ENCODE measurements around the gene SLC6A11. TPM values are rescaled to one million over a fixed set of nuclear protein-coding genes. Genes with fewer than 3 reads are reported as not detected.

The SLC6A11 gene
- total RNA-seq, 4 donors from 2014 or later: 6.2 to 13.4 (median 9.5) TPM

GRCh38 chr3:10985181-10985580, 169.2 kb downstream of the SLC6A11 start:
- no peaks in the 10 kb centered on the region for H3K36me3 ChIP-seq
- H3K9me3 ChIP-seq: no peaks in the 10 kb centered on the region
- H3K27me3 ChIP-seq: peaks cover 0 to 55% (median 0%) of the 10 kb centered on the region in 4 donors
- no peak overlapping the region for H3K27ac ChIP-seq
- WGBS, 2 donors: 39 to 72% methylated on average over 1 of the region's 1 CpG
- no peak for DNase-seq
- H3K4me1 ChIP-seq: peaks cover 7 to 25% (median 14%) of the 10 kb centered on the region in 3 donors
- no peak overlapping the region for H3K4me3 ChIP-seq
- TF ChIP-seq CTCF (IDR thresholded peaks at IDR 0.05): no peak
- no peak for TF ChIP-seq POLR2A (IDR thresholded peaks at IDR 0.05)
- intact Hi-C loops (cut with DNase I): no loop called here

- Histone ChIP-seq H3K36me3 (no peaks in the 10 kb centered on the region), H3K27me3 (peaks cover 0 to 55% (median 0%) of the 10 kb centered on the region in 4 donors), H3K9me3 (no peaks in the 10 kb centered on the region), H3K27ac (no peak overlapping the region), H3K4me1 (peaks cover 7 to 26% (median 14%) of the 10 kb centered on the region in 3 donors), H3K4me3 (no peak overlapping the region)
- 83 to 92% methylated on average over 2 to 4 of the region's 5 CpGs for WGBS, 2 donors
- no peak for DNase-seq
- intact Hi-C loops (cut with DNase I): no loop called here
- TF ChIP-seq CTCF (IDR thresholded peaks at IDR 0.05) (no peak), POLR2A (IDR thresholded peaks at IDR 0.05) (no peak)
Observed at GRCh38 chr3:10986592-10986991, 170.6 kb downstream of the SLC6A11 start.

- H3K27me3 ChIP-seq: peaks cover 0 to 65% (median 0%) of the 10 kb centered on the region in 4 donors
- intact Hi-C loops (cut with DNase I): no loop called here
Observed at GRCh38 chr3:10988001-10988665, 172.1 kb downstream of the SLC6A11 start.

GRCh38 chr3:10988991-10989484, 173.0 kb downstream of the SLC6A11 start:
- no peaks in the 10 kb centered on the region for H3K36me3 ChIP-seq
- WGBS, 2 donors: 71 to 72% methylated on average over 7 of the region's 7 CpGs
- H3K27me3 ChIP-seq: peaks cover 0 to 74% (median 0%) of the 10 kb centered on the region in 4 donors

More at GRCh38 chr3:10988001-10988665, 172.1 kb downstream of the SLC6A11 start:
- Histone ChIP-seq H3K36me3 (no peaks in the 10 kb centered on the region), H3K4me1 (peaks cover 10 to 25% (median 11%) of the 10 kb centered on the region in 3 donors), H3K4me3 (no peak overlapping the region), H3K9me3 (no peaks in the 10 kb centered on the region), H3K27ac (no peak overlapping the region)
- DNase-seq: no peak
- WGBS, 2 donors: 75 to 85% methylated on average over 8 to 9 of the region's 9 CpGs
- TF ChIP-seq CTCF (IDR thresholded peaks at IDR 0.05) (no peak), POLR2A (IDR thresholded peaks at IDR 0.05) (no peak)

More at GRCh38 chr3:10988991-10989484, 173.0 kb downstream of the SLC6A11 start:
- H3K4me1 ChIP-seq: peaks cover 5 to 25% (median 11%) of the 10 kb centered on the region in 3 donors
- TF ChIP-seq POLR2A (IDR thresholded peaks at IDR 0.05) (no peak), CTCF (IDR thresholded peaks at IDR 0.05) (no peak)
- intact Hi-C loops (cut with DNase I): no loop called here
- H3K4me3 ChIP-seq: no peak overlapping the region
- H3K9me3 ChIP-seq: no peaks in the 10 kb centered on the region
- no peak overlapping the region for H3K27ac ChIP-seq
- no peak for DNase-seq

Other genes starting within 250 kb of the SLC6A11 start
- 10 to 100 TPM in 3 of 4 donors, 1 to 10 TPM in 1; 8.6 to 34.4 (median 22.3) TPM for gene SLC6A1, start 176.5 kb downstream of the SLC6A11 start, total RNA-seq

All from esophagus squamous epithelium (tissue), 5 donors.